Right lobe of liver (tissue), 4 donors: ENCODE measurements around the gene CFH.

ENCODE experiments used
- CTCF ChIP-seq, 4 donors: fragments of 200-600 bp in 3 of 4; fragments of 450-650 bp in 1 of 4; IDR thresholded peaks; one replicate each; pipeline versions ENCODE4 v1.5.1 to v1.8.0; 2016 to 2022; ENCODE audit warnings: antibody characterized with exemption in 4 of 4, mild to moderate bottlenecking in 2 of 4
- POLR2A ChIP-seq: fragments of 450-650 bp; IDR thresholded peaks from one replicate; pipeline ENCODE4 v1.6.1; 2017; ENCODE audit warnings: antibody characterized with exemption, mild to moderate bottlenecking
- donor health status: DM: no; HTN: no; CAD: no.
- donor health status: DM: no; HTN: no; CAD: no.
- donor health status: DM: no; HTN: yes; CAD: no.

- no peak for TF ChIP-seq CTCF (IDR thresholded peaks at IDR 0.05)
- TF ChIP-seq POLR2A, result no peak
Observed at GRCh38 chr1:196655071-196655470, 3.2 kb downstream of the CFH start.
